GM20000 (cell line): ENCODE results near the gene ZBED3.

Source experiments
- DNase-seq: peaks from one replicate; pipeline ENCODE4 v3.0.0; 2012; ENCODE audit warnings: low spot score
- TF ChIP-seq, protein P1 (sequence below): IDR thresholded peaks from 2 replicates; pipeline ENCODE4 v1.5.1; 2012; ENCODE audit warnings: mild to moderate bottlenecking, control low read depth; ENCODE audit errors: extremely low read depth, missing control alignments

ZBED3 gene

DNA sequence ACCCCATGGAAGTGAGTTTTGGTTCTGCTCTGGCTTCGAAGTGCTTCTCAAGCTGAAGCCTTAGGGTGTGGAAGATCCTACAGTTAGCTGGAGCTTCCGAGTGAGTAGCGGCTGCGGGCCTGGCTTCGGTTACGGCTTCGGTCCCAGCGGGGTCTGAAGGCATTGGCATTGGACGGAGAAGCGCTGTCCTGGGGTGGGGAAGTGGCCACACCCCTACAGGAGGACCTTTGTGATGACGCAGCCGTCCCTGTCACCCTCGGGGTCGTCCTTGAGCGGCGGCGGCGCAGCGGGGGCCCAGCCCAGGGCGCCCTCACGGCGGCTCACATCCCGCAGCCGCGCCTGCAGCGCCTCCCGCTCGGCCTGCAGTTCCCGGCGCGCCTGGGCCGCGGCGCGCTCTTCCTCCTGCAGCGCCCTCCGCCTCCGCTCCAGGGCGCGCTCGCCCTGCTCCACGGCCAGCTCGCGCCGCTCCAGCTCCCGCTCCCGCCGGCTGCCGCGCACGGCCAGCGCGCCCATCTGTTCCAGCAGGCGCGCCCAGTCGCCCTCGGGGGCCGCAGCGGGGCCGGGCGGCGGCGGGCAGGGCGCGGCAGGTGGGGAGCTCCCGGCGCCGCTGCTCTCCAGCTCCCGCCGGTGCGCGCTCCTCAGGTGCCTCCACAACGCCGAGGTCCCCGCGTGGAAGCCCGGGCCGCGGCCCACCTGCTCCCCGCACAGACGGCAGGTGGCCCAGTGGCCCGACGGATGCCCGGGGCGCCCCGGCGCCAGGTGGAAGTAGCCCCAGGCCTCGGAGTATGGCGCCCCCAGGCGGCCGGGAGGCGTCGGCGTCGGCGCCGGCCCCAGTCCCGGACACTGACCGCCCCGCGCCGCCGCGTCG lies 9.9 kb downstream of the ZBED3 start:
- TF ChIP-seq, protein P1, sequence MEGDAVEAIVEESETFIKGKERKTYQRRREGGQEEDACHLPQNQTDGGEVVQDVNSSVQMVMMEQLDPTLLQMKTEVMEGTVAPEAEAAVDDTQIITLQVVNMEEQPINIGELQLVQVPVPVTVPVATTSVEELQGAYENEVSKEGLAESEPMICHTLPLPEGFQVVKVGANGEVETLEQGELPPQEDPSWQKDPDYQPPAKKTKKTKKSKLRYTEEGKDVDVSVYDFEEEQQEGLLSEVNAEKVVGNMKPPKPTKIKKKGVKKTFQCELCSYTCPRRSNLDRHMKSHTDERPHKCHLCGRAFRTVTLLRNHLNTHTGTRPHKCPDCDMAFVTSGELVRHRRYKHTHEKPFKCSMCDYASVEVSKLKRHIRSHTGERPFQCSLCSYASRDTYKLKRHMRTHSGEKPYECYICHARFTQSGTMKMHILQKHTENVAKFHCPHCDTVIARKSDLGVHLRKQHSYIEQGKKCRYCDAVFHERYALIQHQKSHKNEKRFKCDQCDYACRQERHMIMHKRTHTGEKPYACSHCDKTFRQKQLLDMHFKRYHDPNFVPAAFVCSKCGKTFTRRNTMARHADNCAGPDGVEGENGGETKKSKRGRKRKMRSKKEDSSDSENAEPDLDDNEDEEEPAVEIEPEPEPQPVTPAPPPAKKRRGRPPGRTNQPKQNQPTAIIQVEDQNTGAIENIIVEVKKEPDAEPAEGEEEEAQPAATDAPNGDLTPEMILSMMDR = peak; percentile 88
- DNase-seq = peak; percentile 93

DNA sequence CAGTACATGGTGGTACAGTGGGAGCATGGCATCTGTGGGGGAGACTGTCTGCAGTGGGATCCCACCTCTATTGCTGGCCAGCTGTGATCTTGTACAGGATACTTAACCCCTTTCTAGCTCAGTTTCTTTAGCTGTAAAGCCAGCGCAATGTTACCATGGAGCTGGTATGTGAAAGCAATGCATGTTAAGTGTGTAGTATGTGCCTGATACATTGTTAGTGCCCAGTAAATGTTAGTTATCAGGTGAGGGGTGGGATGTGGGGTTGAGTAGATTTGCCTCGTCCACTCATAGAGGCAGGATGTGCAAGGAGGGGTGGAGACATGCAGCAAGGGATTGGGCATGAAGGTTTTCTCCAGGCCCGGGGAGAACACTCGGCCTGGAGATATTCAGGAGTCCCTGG lies 12.3 kb downstream of the ZBED3 start:
- DNase-seq = no peak
- TF ChIP-seq, protein P1 = no peak

DNA sequence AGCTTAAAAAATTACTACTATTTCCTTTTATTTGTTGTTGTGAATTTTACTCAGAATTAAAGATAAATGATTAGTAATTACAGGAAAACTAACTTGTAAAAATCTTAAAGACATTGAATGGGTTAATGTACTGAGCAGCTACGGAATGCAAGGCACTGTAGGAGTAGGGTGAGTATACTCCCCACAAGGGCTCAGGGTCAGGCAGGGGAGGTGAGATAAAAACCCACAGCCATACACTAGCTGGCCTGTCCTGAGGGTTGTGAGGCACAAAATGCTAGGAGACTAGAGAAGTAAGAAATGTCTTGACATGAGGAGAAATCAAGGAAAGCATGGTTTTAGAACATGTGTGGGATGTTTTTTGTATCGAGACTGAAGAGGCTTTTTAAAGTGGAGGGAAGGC lies 13.4 kb downstream of the ZBED3 start:
- TF ChIP-seq, protein P1 = no peak
- no peak for DNase-seq

DNA sequence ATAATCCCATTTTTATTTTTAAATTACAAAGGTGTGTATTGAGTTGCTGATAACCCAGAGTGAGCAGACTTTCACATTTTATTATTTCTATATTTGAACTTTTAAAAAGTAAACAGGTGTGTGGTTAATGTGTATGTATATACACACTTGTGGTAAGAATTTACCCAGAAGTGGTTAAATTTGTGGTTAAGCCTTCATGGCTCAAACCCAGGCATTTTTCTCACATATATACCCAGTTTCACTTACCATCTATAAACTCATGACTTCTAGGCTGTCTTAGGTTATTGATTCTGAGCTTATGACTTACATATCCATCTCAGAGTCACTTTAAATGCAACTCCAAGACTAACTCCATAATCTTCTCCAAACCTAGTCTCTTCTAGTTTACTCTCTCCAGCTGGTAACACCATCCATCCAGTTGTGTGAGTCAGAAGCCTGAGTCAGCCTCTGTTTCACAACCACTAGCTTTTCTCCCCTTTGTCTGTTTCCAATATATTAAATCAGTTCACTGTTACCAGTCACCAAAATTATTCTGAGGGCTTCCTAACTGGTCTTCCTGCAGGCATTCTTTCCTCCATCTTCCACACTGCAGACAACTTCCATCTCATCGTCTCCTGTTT lies 20.2 kb downstream of the ZBED3 start:
- no peak for DNase-seq
- TF ChIP-seq, protein P1 = no peak

DNA sequence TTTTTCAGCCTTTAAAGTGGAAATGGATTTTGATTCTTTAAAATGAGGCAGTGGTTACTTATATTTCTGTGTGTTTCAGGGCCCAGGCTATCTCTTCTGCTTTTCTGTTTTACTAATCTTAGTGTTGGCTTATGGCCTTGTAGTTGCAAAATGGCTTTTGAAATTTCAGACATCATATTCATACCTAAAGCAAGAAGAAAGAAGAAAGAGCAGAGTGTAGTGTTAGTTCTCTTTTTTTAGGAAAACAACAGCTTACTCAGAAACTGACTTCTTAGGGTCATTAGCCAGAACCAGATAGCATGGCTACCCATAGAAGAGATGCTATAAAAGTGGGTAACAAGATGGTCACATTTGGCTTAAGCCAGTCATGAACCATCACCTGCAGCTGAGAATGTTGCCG lies 20.9 kb downstream of the ZBED3 start:
- DNase-seq = no peak
- TF ChIP-seq, protein P1 = no peak

DNA sequence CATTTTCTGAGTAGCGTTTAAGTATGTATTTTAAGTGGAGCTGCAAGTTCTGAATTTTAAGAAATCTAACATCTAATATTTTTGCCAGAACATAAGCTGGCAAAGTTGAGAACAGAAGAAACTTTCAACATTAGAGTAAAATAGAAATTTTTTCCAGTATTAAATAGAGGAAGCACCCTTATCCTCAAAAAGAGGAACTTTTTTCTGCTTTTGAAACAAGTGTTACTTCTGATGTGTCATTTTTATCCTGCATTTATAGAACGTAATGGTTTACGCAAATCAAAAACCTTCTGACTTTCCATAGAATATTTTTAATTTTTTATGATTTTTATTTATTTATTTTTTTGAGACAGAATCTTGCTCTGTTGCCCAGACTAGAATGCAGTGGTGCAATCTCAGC lies 21.8 kb downstream of the ZBED3 start:
- TF ChIP-seq, protein P1 = no peak
- DNase-seq = no peak

DNA sequence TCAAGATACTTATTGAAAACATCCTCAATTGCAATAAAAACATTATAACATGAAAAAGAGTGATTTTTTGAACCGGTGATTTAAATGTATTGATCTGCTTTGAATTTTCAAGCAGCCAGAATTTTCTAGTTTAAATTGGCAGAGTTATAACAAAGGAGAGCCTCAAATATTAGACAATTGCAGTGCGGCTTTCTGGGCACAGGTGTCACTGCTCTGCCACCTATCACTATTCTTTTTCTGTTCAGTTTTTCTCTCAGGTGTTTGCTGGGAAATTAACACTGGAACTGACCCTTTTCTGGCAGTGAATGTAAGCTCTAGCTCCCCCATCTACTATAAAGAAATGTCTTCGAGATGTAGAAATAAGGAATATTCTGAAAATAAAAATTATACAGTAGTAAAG lies 23.0 kb downstream of the ZBED3 start:
- TF ChIP-seq, protein P1 = no peak
- no peak for DNase-seq
